HG02885 (cell line): Measurements from ENCODE around the gene TGFBR3.
"Not testable (repeated sequence)": the region's sequence is repeated elsewhere in the genome, so short reads cannot be mapped to it uniquely, and the experiment has no call there.

Experiments
- ATAC-seq: cut with Tn5 transposase; IDR thresholded peaks from one replicate; pipeline ENCODE4 v1.9.1; 2021; ENCODE audit warnings: mild to moderate bottlenecking; ENCODE audit not compliant: unreplicated experiment, poor library complexity

TGFBR3 gene

DNA sequence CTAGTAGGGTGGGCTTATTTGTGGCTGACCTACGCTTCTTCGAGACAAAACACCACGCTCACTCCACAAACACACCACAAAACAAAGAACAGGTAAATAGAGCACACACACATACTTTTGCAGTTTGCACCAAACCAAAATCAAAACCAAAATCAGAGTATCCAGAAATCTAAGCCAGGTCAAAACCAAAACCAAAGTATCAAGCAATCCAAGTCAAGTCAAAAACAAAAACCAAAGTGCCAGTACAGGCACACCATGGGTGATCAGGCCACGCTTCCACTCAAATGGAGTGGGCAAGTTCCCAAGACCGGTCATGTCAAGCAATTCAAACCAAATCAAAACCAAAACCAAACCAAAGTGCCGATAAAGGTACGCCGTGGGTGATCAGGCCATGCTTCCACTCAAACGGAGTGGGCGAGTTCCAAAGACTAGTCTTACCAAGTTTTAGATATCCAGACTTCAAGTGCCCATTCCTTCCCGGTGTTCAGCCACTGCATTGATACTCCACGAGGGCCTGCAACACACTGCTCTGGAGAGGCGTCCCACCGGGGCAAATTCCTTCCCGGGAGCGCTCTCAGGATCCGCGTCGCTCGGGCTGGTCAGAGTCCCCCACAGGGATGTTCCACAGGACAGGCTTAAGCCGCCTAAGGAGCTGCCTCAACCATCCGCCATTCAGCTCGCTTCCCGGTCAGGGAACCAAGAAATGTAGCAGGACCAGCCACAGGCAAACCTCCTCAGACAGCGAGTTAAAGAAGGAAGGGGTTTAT is 216.2 kb downstream of the TGFBR3 start:
- ATAC-seq = no peak

DNA sequence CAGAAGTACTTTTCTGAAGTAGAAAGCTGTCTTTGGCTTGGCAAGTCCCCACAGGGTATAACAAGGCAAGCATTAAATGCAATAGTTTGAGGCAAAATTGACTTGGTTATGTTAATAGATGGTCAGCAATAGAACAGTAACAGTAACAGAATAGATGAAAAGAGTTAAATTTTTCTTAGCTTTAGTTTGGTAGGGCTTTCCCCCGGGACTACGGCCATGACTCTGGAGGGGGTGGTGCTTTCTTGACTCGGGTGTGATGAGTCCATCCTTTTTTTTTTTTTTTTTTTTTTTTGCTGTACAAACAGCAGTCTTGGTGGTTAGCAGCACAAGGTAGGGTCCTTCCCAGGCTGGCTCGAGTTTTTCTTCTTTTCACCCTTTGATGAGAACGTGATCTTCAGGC is 219.3 kb downstream of the TGFBR3 start:
- not testable (repeated sequence) for ATAC-seq

DNA sequence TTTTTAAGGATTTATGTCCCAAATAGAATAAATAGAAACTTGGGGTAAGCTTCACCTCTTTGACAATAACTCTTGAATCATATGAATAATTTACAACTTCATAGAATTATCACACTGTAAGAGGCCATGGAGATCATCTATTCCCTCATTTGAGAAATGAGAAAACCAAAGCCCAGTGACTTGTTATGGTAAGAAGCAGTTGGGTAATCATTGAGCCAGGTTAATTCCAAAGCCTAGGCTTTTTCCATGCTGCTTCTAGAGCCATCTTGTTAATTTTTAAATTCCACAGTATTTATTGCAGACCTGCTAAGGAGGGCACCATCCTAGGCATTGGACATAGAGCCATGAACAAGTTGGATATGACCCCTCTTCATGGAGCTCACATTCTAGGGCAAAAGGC is 224.8 kb downstream of the TGFBR3 start:
- ATAC-seq = no peak

DNA sequence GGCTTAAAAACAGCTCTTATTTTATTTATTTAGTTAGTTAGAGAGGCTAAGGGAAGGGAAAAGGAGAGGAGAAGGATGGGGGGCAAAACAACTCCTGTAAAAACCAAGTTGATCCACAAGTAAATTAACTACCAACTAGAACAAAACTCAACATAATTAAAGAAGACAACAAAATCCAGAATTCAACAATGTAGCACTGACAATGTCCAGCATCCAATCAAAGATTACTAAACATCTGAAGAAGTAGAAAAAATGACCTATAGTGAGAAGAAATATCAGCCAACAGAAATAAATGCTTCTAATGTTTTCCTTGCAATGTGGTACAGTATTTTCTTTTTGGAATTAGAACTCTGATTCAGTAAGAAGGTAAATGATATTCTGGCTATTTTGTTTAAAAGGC is 225.2 kb downstream of the TGFBR3 start:
- ATAC-seq = no peak

DNA sequence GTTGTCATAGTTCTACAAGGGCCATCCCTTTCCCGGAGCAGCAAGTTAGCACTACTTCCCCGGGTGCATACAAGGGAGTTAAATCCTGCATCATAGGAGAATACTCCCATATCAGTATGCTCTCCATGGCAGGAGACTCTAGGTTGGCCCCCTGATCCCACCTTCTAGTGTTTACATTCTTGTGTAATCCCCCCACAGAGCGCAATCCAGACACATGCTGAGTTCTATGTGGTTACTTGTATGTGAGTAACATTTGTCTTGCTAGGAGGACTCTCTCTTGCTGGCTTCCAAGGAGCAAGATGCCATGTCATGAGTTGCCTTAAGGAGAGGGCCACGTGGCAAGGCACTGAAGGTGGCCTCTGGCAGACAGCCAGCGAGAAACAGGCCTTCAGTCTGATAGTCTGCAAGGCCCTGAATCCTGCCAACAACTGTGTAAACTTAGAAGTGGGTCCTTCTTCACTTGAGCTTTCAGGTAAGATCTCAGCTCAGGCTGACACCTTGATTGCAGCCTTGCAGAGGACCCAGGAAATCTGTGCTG is 230.0 kb downstream of the TGFBR3 start:
- ATAC-seq = no peak

DNA sequence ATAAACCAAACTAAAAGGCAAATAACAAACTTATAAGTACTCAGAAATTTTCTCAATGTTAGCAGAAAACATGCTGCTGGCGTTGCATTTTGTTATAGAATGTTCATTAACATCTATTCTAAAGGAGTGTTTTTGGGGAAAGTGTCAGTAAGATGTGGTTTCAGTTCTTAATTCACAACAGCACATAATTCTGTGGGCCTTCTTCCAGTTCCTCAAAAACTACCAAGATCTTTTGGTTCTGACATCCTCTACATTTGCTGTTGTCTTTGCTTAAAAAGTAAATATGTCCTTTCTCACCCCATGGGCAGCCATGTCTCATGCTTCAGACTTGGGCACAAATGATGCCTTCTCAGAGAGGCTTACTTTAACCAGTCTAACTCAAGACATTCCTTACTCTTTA is 232.8 kb downstream of the TGFBR3 start:
- ATAC-seq = peak; percentile 71

DNA sequence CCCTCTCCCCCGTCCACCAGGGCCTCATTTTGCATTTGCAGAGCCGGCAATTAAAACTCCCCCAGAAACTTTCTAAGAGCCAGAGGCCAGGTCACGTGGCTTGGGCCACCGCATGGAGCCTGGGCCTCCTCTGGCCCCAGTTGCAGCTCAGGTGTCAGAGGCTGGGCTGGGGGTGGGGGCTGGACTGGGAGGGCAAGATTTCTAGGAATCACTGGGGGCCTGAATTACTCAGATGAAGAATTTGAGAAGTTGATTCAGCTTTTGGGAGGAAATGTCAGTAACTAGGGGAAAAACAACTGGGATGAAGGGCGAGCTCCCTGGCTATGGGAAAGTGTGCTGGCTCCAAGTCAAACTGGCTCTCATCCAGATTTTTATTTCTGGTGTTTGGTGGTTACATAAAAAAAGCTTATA is 234.3 kb downstream of the TGFBR3 start:
- ATAC-seq = no peak

DNA sequence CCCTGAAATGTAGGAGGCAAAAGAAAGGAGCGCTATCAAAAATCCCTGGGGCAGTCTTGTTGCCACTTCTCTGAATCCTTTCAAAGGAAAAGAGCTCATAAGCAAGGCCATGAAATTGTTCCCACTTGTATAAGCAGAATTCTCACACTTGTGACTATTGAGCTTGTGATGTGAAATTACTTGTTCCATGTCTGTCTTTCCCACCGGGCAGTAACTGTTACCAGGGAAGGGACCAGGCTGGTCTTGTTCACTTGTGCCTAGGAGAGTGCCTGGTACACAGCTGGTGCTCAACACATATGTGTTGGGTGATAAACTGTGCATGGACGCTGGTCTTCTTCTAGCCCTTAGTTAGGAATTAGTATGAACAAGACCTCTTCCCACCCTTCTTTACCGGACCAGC is 234.7 kb downstream of the TGFBR3 start:
- ATAC-seq = no peak

DNA sequence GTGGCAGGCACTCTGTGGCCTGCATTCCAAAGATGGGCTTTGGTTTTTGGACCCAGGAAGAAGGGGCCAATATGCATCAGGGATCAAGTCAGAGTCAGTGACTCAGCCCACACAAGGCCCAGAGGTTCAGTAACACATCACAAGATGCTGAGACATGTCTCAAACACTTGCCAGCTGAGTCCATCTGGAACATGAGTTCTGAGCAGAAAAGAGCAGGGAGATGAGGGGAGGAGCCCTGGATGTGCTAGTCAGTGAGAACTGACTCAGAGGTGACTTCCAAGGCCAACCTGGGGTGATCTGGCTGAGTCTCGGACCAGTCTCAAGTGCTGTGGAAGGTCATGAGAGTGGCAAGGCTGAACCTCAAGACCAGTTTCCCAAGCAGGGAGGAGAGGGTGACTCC is 235.2 kb downstream of the TGFBR3 start:
- ATAC-seq = no peak

DNA sequence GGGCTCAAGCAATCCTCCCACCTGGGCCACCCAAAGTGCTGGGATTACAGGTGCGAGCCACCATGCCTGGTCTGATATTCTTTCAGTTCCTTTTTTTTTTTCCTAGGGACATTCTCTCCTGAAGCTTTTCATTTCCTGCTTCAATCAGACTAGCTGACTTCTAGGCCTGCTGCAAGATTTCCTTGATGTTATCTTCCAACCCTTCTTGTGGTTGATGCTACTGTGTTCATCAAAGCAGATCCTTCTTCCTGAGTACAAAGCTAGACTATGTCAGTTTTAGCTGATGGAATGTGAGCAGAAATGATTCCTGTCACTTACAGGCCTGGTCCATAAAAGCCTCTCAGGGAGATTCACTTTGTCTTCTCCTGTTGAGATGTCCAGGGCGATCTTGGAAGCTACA is 238.9 kb downstream of the TGFBR3 start:
- ATAC-seq = no peak

DNA sequence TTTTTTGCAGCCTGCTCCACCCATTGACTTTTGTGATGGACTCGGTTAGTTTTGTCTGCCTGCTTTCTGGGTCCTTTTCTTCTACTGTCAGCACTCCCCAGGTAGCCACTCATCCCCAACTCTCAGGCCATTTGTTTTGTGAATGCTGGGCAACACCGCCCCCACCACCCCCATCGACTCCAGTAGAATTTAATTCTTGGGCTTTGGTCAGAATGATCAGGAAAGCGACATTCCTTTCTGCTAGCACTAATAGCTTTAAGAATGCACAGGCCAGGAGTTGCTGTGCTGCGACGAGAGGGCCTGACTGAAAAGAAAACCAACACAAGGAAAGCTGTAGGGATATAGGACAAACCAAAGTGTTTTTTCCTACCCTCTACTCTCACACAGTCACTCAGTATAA is 240.9 kb downstream of the TGFBR3 start:
- ATAC-seq = no peak

DNA sequence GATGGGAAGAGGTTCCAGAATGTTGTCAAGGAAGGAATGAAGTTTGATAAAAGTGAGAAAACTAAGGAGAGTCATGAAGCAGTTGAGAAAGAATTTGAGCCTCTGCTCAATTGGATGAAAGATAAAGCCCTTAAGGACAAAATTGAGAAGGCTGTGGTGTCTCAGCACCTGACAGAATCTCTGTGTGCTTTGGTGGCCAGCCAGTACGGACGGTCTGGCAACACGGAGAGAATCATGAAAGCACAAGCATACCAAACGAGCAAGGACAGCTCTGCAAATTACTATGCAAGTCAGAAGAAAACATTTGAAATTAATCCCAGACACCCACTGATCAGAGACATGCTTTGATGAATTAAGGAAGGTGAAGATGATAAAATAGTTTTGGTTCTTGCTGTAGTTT is 242.5 kb downstream of the TGFBR3 start:
- ATAC-seq = no peak

DNA sequence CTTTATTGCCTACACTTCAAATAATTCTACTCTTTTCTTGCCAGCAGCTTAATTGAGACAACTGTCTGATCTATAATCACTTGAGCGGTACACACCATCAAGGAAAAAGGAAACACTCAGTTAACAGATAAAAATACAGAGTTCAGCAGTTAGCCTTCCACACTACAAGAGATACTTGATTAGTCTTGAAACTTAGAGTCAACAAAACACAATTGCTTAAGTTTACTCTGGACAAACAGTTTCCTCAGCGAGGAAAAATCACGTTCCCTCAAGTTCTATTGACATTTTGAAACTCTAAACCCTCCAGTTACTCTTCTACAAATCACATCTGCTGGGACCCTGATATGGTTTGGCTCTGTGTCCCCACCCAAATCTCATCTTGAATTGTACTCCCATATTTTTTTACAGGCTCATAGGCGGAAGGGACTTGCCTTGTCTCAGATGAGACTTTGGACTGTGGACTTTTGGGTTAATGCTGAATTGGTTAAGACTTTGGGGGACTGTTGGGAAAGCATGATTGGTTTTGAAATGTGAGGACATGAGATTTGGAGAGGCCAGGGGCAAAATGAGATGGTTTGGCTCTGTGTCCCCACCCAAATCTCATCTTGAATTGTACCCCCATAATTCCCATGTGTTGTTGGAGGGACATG is 244.9 kb downstream of the TGFBR3 start:
- ATAC-seq = no peak

DNA sequence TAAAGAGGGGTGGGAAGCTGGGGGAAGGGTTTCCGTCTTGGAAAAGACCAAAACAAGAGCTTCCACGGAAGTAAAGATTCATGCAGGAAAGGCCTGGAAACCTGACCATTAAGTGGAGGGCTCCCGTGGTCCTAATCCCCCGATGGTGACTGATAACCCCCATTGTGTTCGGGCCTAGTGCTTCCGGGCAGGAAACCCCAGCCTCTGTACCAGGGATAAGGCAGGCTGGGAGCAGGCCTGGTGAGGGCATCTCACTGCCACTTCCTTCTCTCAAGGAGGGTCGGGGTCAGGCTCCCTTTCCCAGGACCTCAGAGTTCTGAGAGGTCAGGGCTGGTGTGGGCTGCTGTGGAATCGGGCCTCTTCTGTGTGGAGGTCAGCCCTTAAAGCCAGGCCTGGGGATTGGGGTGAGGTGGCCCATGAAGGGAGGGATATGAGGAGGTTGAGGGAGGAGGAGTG is 248.4 kb downstream of the TGFBR3 start:
- no peak for ATAC-seq

DNA sequence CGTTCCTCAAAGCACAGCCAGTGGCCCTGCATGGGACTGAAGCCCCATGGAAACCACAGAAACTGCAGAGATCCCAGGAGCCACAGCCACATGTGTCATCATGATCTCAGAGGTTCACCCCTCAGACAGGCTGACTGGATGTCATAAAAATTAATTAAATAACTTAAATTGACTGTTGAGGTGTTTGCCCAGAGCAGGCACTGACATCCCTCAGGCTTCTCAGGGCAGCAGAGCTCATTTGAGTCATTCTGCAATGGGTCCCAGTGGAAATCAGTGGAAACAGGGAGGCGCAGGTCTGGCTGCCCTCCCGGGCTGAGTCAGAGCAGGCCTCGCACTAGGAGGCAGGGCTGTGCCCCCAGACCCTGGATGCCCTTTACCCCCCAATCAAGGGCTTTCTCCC is 250.2 kb downstream of the TGFBR3 start:
- ATAC-seq = no peak

DNA sequence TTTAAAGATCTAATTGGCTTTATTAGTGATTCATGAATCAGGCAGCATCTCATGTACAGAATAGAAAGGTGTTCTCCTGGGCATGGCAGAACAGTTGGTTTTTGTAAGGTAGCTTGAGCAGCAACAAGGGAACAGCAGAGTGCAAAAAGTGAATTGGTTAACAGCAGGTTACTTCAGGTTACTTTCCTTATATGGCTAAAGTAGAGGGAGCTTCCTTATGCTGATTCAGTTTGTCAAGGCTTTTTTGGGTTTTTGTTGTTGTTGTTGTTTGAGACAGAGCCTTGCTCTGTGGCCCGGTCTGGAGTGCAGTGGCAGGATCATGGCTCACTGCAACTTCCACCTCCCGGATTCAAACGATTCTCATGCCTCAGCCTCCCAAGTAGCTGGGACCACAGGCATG is 252.5 kb downstream of the TGFBR3 start:
- ATAC-seq = no peak

DNA sequence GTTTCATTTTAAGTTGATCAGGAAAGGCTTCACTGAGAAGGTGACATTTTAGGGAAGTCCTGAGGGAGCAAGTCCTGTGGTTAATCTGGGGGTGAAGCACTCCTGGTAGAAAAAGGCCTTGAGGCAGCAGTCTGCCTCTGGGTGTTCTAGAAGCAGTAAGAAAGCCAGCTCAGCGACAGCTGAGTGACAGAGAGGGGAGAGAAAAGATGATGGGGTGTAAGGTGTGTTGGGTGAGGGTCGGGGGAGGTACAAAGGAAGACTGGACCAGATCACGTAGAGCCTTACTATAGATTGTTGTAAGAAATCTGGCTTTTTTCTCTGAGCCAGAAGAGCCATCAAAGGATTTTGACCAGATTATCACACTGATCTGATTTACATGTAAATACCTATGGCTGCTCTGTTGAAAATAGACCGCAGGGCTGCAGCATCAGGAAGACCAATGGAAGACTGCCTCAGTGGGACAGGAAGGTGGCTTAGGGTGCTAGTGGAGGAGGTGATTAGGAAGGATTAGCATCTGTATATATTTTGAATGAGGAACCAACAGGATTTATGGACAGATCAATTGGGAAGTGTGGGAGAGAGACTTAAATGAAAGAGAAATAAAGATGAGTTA is 254.1 kb downstream of the TGFBR3 start:
- ATAC-seq = no peak

DNA sequence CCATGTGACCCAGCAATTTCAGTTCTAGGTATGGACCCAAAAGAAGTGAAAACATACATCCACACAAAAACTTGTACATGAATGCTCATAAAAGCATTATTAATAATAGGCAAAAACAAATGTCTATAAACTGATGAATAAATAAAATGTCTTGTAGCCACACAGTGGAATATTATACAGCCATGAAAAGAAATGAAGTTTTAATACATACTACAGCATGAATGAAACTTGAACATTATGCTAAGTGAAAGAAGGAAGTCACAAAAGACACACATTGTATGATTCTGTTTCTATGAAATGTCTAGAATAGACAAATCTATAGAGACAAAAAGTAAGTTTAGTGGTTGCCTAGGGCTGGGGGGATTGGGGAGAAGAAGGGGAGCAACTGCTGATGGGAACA is 255.1 kb downstream of the TGFBR3 start:
- no peak for ATAC-seq
